HL-60/S4 (cell line): ENCODE data around the gene LEFTY1.
"Not testable (repeated sequence)": the region's sequence is repeated elsewhere in the genome, so short reads cannot be mapped to it uniquely, and the experiment has no call there.

Experiments
- in situ Hi-C: fragments of 300-500 bp; cut with MboI; formaldehyde crosslinking; loops from 2 replicates; pipeline ENCODE4 v1.14.3; 2022; ENCODE audit warnings: low sequenced_read_pairs

LEFTY1 gene

GRCh38 chr1:225889743-225890142 lies 797 bp upstream of the LEFTY1 start:
- in situ Hi-C loops, result no loop called here

GRCh38 chr1:225888289-225888897 lies 553 bp downstream of the LEFTY1 start:
- in situ Hi-C loops, result no loop called here

GRCh38 chr1:225887554-225888288 lies 1.2 kb downstream of the LEFTY1 start:
- in situ Hi-C loops, result not testable (repeated sequence)

- in situ Hi-C loops, result no loop called here
Observed at GRCh38 chr1:225887030-225887314, 2.0 kb downstream of the LEFTY1 start.

GRCh38 chr1:225886159-225887029 lies 2.6 kb downstream of the LEFTY1 start:
- in situ Hi-C loops, result no loop called here

GRCh38 chr1:225885336-225885735 lies 3.6 kb downstream of the LEFTY1 start:
- in situ Hi-C loops, result no loop called here

GRCh38 chr1:225883616-225884265 lies 5.2 kb downstream of the LEFTY1 start:
- in situ Hi-C loops, result no loop called here

GRCh38 chr1:225882694-225883615 lies 6.0 kb downstream of the LEFTY1 start:
- in situ Hi-C loops, result no loop called here

GRCh38 chr1:225881959-225882693 lies 6.8 kb downstream of the LEFTY1 start, which contains the start of gene TMEM63A:
TSS of gene TMEM63A (minus strand) at chr1:225882380. CDS start at chr1:225877580, 4,800 bp downstream.
- in situ Hi-C loops, result no loop called here

- in situ Hi-C loops, result no loop called here
Observed at GRCh38 chr1:225881081-225881958, 7.6 kb downstream of the LEFTY1 start.

- in situ Hi-C loops, result no loop called here
Observed at GRCh38 chr1:225880636-225881035, 8.3 kb downstream of the LEFTY1 start.

GRCh38 chr1:225880222-225880588 lies 8.7 kb downstream of the LEFTY1 start:
- in situ Hi-C loops, result no loop called here

- in situ Hi-C loops, result no loop called here
Observed at GRCh38 chr1:225879521-225880221, 9.3 kb downstream of the LEFTY1 start.

GRCh38 chr1:225878282-225878681 lies 10.7 kb downstream of the LEFTY1 start:
- in situ Hi-C loops, result no loop called here

GRCh38 chr1:225877580-225877979 lies 11.4 kb downstream of the LEFTY1 start:
- in situ Hi-C loops, result no loop called here

GRCh38 chr1:225876900-225877510 lies 11.9 kb downstream of the LEFTY1 start:
- in situ Hi-C loops, result no loop called here

GRCh38 chr1:225875044-225875815 lies 13.7 kb downstream of the LEFTY1 start:
- in situ Hi-C loops, result no loop called here
